DOHH2 (cell line): ENCODE results near the gene DNAAF5.

Experiments
- H3F3A ChIP-seq: fragments of 200-600 bp; sonication (generic), shearing (Covaris generic); 2 replicates; pipeline ENCODE4 v1.6.0; 2016; ENCODE audit warnings: antibody characterized with exemption, mild to moderate bottlenecking; ENCODE audit not compliant: control insufficient read depth, insufficient read depth
- H3K27ac ChIP-seq: fragments of 200-600 bp; sonication (generic); 2 replicates; pipeline ENCODE4 v1.5.1; 2014; ENCODE audit warnings: low read depth, mild to moderate bottlenecking, low read length, moderate library complexity
- H3K27me3 ChIP-seq: fragments of 200-600 bp; sonication (generic); 2 replicates; pipeline ENCODE4 v1.6.1; 2014; ENCODE audit warnings: mild to moderate bottlenecking, low read length, mixed read lengths; ENCODE audit not compliant: control insufficient read depth
- H3K36me3 ChIP-seq: fragments of 200-600 bp; sonication (generic); 2 replicates; pipeline ENCODE4 v1.6.1; 2014; ENCODE audit warnings: mild to moderate bottlenecking, low read length, moderate library complexity, mixed read lengths; ENCODE audit not compliant: control insufficient read depth
- H3K4me1 ChIP-seq: fragments of 200-600 bp; sonication (generic); 2 replicates; pipeline ENCODE4 v1.6.1; 2014; ENCODE audit warnings: mild to moderate bottlenecking, low read length, mixed read lengths; ENCODE audit not compliant: control insufficient read depth
- H3K4me2 ChIP-seq: fragments of 200-600 bp; sonication (generic); 2 replicates; pipeline ENCODE4 v1.6.0; 2014; ENCODE audit warnings: mild to moderate bottlenecking, low read length, moderate library complexity
- H3K4me3 ChIP-seq: fragments of 200-600 bp; sonication (generic); 2 replicates; pipeline ENCODE4 v1.5.1; 2014; ENCODE audit warnings: mild to moderate bottlenecking, low read length, mixed read lengths
- H3K79me2 ChIP-seq: fragments of 200-600 bp; sonication (generic); 2 replicates; pipeline ENCODE4 v1.6.1; 2014; ENCODE audit warnings: mild to moderate bottlenecking, low read length, mixed read lengths; ENCODE audit not compliant: control insufficient read depth
- H3K9me2 ChIP-seq: fragments of 200-600 bp; sonication (generic); replicated peaks from 2 replicates; pipeline ENCODE4 v1.6.1; 2014; ENCODE audit warnings: mild to moderate bottlenecking, low read length, mixed read lengths; ENCODE audit not compliant: control insufficient read depth
- H3K9me3 ChIP-seq: fragments of 200-600 bp; sonication (generic); 2 replicates; pipeline ENCODE4 v1.6.1; 2014; ENCODE audit warnings: antibody characterized with exemption, low read length, mixed read lengths; ENCODE audit not compliant: control insufficient read depth, insufficient read depth
- H4K20me1 ChIP-seq: fragments of 200-600 bp; sonication (generic); 2 replicates; pipeline ENCODE4 v1.6.0; 2014; ENCODE audit warnings: low read depth, mild to moderate bottlenecking, antibody characterized with exemption, low read length, moderate library complexity; ENCODE audit not compliant: control insufficient read depth, insufficient read depth
- CTCF ChIP-seq: fragments of 200-600 bp; sonication (generic); IDR thresholded peaks from one replicate; pipeline ENCODE4 v1.5.1; 2014; ENCODE audit warnings: antibody characterized with exemption, mild to moderate bottlenecking, low read depth, low read length; ENCODE audit not compliant: poor library complexity, severe bottlenecking
- EZH2phosphoT487 ChIP-seq: fragments of 200-600 bp; sonication (generic); IDR thresholded peaks from 2 replicates; pipeline ENCODE4 v1.6.1; 2017; ENCODE audit warnings: borderline replicate concordance, mild to moderate bottlenecking, antibody characterized with exemption, low read length, moderate library complexity, mixed read lengths

DNAAF5 gene

GRCh38 chr7:707296-708000, 19.1 kb upstream of the DNAAF5 start:
- no peaks in the 10 kb centered on the region for H4K20me1 ChIP-seq
- H3K79me2 ChIP-seq: peaks cover 44% of the 10 kb centered on the region
- no peak overlapping the region for H3K4me2 ChIP-seq
- no peak for TF ChIP-seq EZH2phosphoT487
- no peak for TF ChIP-seq CTCF
- no peak overlapping the region for H3K27ac ChIP-seq
- H3K4me3 ChIP-seq: no peak overlapping the region
- no peaks in the 10 kb centered on the region for H3K9me2 ChIP-seq
- H3K4me1 ChIP-seq: no peaks in the 10 kb centered on the region
- no peaks in the 10 kb centered on the region for H3K27me3 ChIP-seq
- H3F3A ChIP-seq: no peaks in the 10 kb centered on the region
- 0 out of 2 replicates have a peak, but pooled peaks cover 4% of the 10 kb centered on the region for H3K9me3 ChIP-seq
- H3K36me3 ChIP-seq: peaks cover 41% of the 10 kb centered on the region

DNA sequence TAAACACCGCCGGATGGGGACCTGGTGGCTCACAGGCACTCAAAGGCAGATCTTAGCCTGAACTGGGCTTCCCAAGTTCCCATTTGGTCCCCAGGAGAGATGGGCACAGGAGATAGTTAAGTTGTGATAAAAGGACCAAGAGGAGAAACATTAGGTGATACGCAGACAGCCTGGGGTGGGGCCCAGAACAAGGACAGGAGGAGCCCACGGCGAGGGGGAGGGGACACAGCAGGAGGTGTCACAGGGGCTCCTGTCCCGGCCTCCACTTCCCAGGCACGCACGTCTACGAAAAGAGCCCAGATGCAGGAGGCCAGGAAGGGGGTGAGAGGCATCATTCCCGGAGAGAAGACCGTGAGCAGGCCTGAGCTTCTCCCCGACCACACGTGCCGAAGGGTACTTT, 16.3 kb upstream of the DNAAF5 start:
- H3K36me3 ChIP-seq: peaks cover 36% of the 10 kb centered on the region
- TF ChIP-seq CTCF: no peak
- no peak for TF ChIP-seq EZH2phosphoT487
- H3K4me3 ChIP-seq: no peak overlapping the region
- H4K20me1 ChIP-seq: no peaks in the 10 kb centered on the region
- H3K27ac ChIP-seq: no peak overlapping the region
- peaks cover 48% of the 10 kb centered on the region for H3K79me2 ChIP-seq
- no peaks in the 10 kb centered on the region for H3K9me2 ChIP-seq
- no peaks in the 10 kb centered on the region for H3K4me1 ChIP-seq
- H3K4me2 ChIP-seq: no peak overlapping the region
- H3K27me3 ChIP-seq: no peaks in the 10 kb centered on the region
- H3F3A ChIP-seq: no peaks in the 10 kb centered on the region
- H3K9me3 ChIP-seq: no peaks in the 10 kb centered on the region

GRCh38 chr7:711093-711921, 15.2 kb upstream of the DNAAF5 start:
- Histone ChIP-seq H3K36me3 (peaks cover 38% of the 10 kb centered on the region), H3F3A (no peaks in the 10 kb centered on the region), H3K4me1 (no peaks in the 10 kb centered on the region), H4K20me1 (no peaks in the 10 kb centered on the region), H3K4me3 (no peak overlapping the region), H3K27ac (no peak overlapping the region), H3K79me2 (peaks cover 47% of the 10 kb centered on the region), H3K9me3 (no peaks in the 10 kb centered on the region), H3K27me3 (no peaks in the 10 kb centered on the region), H3K9me2 (no peaks in the 10 kb centered on the region), H3K4me2 (no peak overlapping the region)
- TF ChIP-seq CTCF (no peak), EZH2phosphoT487 (no peak)
